HG02678 (cell line): ENCODE results near the gene RAB28.

Experiments
- ATAC-seq: cut with Tn5 transposase; IDR thresholded peaks from one replicate; pipeline ENCODE4 v1.9.1; 2021; ENCODE audit warnings: mild to moderate bottlenecking, moderate library complexity; ENCODE audit not compliant: unreplicated experiment

Gene RAB28

DNA sequence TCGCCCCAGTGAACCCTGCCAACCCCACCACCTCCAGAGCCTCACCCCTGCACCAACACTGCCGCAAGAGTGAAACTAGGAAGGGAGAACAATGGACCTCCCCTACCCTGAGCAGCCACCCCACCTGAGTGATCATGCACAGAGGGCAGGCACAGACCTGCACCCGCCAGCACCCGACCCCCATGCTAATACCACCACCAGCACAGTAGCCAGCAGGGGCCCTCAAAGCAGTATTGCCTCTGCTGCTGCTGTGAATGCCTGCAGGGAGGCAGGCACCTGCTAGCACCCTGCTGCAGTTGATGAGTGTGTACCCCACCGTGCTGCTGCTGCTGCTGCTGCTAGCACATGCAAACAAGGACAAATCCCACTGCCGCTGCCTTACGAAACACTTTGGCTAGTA lies 100.1 kb downstream of the RAB28 start:
- no peak for ATAC-seq

DNA sequence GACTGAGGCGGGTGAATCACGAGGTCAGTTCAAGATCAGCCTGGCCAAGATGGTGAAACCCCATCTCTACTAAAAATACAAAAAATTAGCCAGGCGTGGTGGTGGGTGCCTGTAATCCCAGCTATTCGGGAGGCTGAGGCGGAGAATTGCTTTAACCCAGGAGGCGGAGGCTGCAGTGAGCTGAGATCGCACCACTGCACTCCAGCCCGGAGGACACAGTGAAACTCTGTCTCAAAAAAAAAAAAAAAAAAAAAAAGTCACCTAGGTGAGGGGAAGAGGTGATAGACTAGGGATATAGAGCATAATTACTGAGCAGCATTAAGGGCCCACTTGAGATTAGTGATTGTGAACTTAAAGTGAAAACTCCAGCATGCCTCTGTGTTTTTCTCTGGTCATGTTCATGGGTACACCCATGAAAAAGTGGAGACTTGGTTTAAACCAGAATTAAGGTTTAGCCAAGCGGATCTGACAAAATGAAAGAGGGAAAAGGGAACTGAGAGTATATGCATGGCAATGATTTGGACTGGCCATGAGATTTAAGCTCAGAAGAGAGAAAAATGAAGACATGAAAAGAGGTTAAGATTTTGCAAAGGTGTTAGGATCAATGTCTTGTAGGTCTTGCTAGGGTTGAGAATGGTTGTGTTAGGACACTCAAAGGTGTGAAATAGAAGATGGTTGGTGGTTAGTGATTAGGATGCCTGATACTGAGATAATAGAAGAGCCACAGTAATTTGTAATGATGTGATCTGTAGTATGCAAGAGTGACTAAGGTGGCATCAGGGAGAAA lies 105.0 kb downstream of the RAB28 start:
- peak; percentile 84 for ATAC-seq

DNA sequence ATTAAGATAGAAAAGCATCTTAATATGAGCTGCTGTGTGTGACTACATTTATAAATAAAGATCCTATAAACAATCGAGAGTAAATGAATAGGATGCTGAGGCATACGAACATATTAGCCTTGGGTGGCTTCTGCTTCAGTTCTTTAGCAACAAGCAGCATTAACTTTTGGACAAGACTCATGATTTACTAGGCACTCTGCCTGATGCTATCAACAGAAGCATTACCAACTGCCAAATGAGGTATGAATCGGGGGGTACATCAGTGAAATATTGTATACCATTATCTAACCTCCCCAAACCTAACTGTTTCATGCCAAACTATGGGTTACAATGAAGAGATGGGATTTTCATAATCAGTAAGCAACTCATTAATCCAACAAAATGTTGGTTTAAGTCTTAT lies 113.1 kb downstream of the RAB28 start:
- ATAC-seq = no peak

DNA sequence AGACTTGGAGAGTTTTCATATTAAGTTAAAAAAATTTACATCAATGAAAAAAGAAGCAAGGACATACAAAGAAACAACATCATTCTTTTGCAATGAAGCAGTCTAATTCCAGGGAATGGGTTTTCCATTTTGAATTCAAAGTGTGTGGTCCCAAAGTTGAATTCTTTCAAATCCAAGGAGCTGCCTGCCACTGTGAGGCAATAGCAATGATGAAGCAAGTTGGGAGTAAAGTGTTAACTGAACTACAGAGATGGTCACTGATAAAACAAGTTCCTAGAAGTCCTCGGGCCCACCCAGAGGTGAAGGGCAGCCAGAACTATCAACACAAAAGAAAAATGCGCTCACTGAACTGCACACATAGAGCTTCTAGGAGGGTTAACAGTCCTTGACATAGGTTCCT lies 115.9 kb downstream of the RAB28 start:
- ATAC-seq = no peak

DNA sequence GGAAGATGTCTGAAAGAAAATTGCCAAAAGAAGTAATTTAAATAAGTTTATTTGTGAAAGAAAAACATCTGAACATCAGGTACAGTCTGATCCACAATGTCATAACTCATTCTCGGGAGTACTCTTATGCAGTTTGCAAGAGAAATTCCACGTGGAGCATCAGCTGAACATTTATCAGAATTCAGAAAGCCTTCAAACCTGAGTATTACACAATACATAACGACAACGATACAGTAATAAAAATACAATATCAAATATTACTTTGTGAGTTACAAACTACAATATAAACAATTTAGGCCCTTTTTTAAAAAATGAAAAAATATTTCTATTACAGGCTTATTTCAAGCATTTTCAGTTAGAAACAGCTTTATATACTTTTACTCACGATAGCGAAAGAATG lies 116.4 kb downstream of the RAB28 start:
- ATAC-seq = no peak

DNA sequence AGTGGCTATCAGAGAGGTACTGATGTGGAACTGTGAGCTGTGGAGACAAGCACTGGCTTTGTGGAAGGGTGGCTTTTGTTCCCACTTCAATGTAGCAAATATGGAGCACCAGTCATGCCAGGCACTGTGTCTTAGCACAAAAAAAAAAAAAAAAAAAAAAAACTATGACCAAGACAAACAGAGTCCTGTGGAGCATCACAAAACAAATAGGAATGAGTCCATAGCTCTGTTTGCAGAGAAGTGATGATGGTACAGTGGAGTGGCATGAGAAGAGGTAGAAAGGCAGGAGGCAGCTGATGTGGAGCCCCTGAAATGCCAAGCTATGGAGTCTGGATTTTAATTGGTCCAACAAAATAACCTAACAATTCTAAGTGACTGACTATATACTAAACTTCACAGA lies 116.9 kb downstream of the RAB28 start:
- no peak for ATAC-seq

DNA sequence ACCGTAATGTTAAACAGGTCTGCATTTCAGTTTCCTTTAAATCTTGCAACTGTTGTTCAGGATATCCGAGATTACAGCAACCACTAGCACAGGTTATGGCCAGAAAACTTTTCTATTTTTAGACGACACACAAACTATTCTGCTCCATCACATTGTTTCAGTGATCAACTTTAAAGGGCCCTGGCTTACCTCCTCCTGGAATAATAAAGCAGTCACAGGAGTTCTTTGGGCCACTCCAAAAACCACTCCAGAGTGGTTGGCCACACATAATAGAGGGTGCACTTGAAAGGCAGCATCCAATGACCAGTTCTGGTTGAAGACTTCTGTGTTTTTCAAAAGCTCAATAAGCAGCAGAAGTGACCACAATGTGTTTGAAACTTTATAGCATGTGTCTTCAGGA lies 118.9 kb downstream of the RAB28 start:
- ATAC-seq = no peak

DNA sequence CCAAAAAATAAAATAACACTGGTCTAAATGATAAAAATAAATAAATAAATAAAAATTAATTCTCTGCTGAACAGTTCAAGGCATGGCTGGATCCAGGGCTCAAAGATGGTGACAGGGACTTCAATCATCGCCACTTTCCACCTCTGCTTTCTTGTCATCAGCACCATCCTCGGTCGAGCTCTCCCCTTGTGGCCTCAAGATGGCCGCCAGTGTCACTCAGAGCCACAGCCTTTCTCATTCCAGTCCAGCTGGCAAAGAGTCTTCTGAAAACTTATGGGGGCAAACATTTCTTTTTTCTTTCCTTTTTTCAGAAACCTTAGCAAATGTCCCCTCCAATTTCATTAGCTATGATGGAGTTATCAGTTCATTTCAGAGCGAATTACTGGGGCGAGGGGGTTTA lies 119.5 kb downstream of the RAB28 start:
- no peak for ATAC-seq

DNA sequence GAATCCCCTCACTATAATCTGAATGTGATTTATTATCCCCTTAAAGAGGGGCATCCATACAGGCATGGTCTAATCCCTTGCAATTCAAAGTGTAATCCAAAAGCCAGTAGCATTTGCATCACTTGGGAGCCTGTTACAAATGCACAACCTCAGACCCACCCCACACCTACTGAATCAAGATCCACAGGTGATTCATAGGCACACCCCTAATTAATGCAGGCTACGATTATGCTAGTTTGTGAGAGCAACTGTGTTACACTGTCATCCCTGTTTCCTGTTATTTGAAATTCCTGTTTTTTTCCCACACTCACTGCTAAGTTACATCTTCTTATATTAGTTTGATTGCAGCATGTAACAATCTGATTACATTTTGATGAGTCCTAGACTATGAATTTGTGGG lies 120.0 kb downstream of the RAB28 start:
- no peak for ATAC-seq

DNA sequence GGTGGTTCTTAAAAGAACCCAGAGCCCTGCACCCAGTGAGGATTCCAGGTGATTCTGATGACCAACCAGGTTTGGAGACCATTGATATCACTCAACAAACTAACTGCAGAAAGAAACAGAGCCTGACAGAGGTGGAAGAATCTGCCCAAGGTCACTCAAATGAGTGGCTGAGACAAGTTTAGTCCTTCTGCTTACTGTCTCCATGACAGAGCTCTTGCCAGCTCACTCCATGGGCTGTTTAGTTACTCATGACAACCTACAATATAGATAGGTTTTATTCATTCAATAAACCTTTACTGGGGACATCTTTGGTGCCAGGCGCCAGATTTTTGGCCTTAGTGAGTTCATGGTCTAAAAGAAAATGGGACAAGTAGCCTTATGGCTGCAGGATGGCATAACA lies 124.3 kb downstream of the RAB28 start:
- ATAC-seq = no peak

DNA sequence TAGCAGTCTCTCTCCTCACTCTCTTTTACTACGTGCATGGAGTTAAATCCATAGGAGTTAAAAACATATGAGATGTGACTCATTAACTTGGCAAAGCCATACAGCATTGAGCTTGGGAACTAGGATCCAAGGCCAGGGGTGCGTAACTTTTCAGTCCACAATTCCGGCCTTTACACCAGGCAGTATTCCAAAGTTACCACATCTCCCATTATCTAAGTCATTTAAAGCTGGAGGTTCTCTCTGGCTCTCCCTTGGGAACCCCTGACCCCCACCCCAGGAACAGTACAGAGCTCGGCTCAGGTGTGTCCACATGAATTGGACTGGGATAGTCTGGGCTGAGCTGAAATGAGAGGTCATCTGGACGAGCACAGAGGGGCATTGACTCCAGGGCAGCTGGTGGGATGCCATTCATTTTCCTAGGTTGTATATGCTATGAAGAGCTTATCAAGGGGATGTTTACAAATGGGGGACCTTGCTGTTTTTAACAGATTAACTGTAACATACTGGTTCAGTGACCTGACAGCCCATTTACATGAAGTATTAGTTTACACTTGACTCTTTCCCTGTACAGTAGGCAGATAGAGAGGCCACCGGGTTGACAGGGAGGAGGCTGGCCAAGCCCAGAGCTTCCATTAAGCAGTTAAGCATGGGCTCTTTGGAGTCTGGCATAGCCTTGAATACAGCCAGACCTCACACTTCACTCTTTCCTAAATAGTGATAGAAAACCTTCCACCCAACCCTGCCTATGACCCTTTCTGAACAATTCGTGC lies 128.8 kb downstream of the RAB28 start:
- no peak for ATAC-seq

DNA sequence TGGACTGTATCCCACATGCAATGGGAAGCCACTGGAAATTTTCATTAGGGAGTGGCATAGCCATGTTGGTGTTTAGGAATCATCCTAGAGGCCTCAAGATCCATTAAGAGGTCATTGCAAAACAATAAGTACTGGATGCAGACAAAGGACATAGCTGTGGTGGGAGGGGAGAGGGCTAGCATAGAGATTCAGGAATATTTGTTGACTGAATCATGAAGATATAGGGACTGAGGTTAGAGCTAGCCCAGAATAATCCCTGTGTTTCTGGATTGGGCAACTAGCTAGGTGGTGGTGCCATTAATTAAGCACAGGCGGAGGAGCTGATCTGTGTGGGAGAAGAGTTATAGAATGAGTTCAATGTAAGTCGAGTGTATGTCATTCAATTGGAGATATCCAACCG lies 135.0 kb downstream of the RAB28 start:
- no peak for ATAC-seq

DNA sequence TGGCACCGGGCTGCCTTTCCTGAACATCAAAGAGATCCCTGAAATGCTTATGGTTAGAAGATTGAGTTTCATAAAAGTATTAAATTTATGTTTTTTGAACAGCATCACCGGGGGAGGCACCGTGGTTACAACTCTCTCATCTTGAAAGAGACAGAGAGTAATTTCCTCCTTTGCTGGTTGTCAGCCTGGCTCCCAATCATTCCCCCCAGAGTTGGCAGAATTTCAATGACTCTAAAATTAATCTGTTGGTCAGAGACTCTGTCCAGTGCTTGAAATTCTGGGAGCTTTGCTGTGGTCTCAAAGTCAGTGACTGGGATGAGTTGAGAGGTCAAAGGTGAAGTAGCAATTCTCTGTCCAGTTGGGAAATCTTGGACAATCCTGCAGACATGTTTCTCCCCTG lies 135.9 kb downstream of the RAB28 start:
- ATAC-seq = no peak

DNA sequence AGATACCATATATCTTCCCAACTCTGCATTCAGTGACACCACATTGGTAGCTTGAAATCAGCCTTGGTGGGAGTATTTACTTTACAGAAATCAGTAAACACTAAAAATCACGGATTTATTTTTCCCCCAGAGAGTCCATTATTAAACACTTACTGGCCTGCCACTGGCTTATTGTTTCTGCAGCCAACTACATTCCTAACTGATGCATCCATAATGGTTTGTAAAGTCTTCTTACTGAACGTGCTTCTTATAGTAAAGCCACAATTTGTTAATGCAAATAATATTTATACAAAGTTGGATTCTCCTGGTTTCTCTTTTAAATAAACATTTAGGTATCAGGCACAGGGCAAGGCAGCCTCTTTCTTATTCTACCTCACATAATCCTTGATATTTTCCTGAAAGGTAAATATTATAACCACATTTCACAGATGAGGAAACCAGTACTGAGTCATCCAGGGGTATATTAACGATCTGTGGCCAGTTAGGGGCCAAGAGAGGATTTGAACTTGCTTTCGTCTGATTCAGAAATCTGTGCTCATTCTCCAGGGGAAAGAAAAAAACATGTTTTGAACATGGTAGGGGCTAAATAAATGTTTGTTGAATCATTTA lies 136.5 kb downstream of the RAB28 start:
- ATAC-seq = no peak

DNA sequence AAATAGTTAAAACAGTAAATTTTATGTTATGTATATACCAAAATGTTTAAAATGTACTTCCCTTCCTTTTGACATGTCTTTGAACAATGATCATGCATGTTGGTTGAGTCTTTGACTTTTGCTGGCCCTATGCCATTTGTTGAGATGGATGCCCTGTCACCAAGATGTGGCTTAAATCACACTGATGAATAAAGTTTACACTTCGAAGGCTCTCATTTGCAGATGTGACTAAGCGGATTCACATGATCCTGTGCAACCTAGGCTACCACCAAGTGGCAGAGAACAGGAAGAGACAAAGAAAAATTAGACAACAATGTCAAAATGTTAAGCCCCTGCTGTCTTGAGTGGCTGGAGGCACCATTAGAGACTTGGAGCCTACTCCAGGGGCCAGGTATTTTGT lies 139.9 kb downstream of the RAB28 start:
- ATAC-seq = no peak

DNA sequence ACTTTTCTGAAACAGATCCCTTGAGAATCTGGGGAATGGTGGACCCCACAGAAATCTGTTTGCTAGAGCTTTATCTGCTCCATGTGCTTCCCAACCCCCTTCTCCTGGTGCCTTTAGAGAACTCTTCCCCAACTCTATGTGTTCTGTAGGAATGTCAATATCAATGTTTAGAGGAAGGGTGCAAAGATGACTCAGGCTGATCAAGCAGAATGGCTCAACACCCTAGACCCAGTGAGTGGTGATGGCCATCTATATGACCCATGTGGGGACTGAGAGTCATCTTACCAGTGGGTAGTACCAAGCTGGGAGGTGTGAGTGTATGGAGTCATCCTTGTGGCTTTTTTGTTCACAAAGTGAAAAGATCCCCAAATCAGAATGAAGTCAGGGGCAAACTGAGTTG lies 143.5 kb downstream of the RAB28 start:
- no peak for ATAC-seq

DNA sequence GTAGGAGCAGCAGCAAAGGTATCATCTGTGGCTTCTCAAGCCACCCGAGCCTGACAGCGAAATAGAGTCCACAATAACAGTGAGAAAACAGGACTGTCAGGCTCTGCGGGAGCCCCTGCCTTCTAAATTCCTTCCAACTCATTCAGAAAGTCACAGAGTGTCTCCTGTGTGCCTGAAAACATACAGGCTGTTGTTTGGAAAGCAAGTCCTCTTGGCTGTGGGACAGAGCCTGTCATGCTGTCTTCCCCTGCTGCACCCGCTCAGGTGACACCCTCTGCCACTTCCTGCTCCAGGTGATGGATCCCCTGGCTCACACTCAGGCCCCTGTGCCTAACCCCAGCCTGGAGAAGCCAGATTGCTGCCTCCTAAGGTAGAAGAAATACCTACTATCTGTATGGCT lies 152.3 kb downstream of the RAB28 start:
- ATAC-seq = no peak

DNA sequence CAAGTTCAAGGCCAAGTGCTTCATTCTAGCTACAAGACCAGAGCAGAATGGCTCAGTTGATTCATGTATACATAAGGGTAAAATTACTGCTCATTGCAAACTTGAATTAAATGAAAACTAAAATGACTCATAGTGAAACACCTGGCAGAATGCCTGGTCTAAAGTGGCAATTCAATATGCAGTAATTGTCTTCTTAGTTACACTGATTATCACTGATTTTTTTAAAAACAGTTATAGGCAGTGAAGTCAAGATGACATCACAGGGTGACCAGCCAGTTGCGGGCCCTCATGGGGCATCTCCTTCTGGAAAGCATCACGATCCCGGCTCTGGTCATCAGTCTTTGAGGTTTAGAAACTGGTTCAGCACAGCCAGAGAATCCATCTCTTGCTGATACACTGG lies 154.2 kb downstream of the RAB28 start:
- no peak for ATAC-seq

DNA sequence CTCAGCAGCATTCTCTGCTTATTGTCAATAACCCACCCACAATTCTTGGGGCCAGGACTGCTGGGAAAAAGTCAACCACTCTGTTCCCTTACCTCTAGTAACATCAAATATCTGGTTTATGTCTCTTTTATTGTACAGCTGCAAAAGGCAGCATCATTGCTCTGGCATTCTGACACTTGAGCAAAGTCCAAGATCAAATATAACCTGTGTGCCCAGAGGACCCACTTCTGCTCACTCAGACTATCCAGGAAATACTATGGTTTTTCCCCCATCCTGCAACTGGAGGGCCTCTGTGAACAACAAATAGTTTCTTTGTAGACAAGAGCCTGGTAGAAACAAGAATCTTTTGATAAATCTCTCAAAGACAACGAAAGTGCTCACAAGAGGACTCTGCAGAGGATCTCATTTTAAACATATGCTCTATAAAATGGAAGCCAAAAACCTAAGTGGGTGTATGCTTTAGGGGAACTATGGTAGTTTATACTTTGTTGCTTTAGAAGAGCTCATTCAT lies 154.7 kb downstream of the RAB28 start:
- ATAC-seq = no peak

DNA sequence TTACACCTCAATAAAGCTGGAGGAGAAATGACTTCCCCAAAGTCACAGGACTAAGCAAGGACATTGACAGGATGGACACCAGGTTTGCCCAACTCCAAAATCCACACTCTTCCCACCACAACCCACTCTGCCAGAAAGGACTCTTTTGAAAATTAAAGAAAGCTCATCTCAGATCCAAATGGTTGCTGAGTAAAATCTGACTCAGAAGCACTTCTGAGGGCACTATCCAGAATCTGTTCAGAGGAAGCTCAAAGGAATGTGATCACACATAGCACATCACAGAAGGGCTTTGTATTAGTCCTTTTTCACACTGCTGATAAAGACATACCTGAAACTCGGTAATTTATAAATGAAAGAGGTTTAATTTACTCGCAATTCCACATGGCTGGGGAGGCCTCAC lies 155.5 kb downstream of the RAB28 start:
- no peak for ATAC-seq

DNA sequence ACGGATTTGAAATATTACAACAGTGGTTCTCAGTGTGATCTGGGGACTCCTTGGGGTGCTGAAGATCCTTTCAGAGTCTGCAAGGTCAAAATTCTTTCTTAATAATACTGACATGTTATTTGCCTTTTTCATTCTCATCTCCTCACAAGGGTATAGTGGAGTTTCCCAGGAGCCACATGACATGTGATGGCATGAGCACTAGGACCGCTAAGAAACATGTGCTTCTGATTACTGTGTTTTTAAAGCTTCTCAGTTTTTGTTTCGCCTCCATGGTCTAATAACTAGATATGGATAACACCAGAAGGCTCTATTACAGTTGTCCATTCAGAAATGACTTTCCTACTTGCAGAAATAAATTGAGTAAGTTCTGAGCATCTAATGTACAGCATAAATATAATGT lies 156.1 kb downstream of the RAB28 start:
- no peak for ATAC-seq

DNA sequence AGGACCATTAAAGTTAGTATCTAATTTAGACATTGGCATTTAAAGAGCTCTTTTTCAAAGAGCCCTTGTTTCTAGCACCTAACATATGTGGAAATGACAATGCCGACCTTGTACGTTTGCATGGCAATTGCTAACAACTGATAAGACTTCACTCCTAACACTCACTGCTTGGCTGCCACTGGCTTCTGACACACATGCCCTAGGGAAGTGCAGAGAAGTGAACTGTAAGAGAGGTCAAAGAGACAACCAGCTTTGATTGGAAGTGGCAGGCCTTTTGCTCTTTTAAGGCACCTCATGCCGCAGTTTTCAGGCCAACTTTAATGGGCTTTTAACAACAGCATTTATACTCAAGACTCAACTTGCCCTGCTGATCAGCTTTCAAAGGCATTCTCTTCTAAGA lies 158.4 kb downstream of the RAB28 start:
- no peak for ATAC-seq
